ENCODE results near the gene DKKL1. TPM values are rescaled to one million over a fixed set of nuclear protein-coding genes. Genes with fewer than 3 reads are reported as not detected.

The DKKL1 gene
- total and polyA plus RNA-seq, 2 experiments from 2014 or later = 0.76 to 2.9 TPM

DNA sequence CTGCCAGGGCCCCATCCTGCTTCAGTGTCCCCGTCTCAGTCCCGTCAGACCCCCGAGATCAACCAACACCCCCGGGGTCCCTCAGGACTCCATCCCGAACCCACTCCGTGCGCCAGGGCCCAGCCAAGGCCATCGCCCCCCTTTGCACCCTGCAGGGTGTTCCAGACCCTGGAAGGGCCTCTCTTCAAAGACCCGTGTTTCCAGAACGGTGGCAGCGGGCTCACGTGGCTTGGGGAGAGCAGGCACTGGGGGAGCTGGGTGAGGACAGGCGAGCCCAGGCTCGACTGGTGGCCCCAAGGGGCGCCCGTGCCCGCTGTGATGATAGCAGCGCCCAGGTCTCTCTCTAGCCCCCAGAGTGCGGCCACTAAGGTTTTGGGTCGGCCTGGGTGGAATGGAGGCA lies 25.7 kb downstream of the DKKL1 start:
- Mint-ChIP-seq H3K9me3 (0 out of 3 replicates have a peak, but pooled peaks cover 2% of the 10 kb centered on the region), H3K4me1 (peaks cover 9% of the 10 kb centered on the region), H3K4me3 (no peak overlapping the region)

More for the DNA sequence above, 25.7 kb downstream of the DKKL1 start:
- H2AFZ ChIP-seq = no peak overlapping the region; the same call in 1 of the 2 replicates
- H3K4me2 ChIP-seq = no peak overlapping the region
- DNase-seq (ENCODE audit: low spot score) (no peak), ATAC-seq (no peak)
- H3K4me3 ChIP-seq = no peak overlapping the region
- 0 out of 2 replicates have a peak, but pooled peaks cover 3% of the 10 kb centered on the region for H3F3A ChIP-seq (replicated peaks; ENCODE audit: low read depth)
- H3K36me3 Mint-ChIP-seq (ENCODE audit: low read depth) = no peaks in the 10 kb centered on the region; the same call in 2 of the 3 replicates
- H3K27ac Mint-ChIP-seq = no peak overlapping the region
- no peak for TF ChIP-seq ZNF114 (CRISPR knock-in tag; IDR thresholded peaks at IDR 0.05)
- no peak for TF ChIP-seq ZNF331 (CRISPR knock-in tag; IDR thresholded peaks at IDR 0.05; ENCODE audit: low read depth)
- TF ChIP-seq CREB1 (CRISPR knock-in tag; IDR thresholded peaks at IDR 0.05; ENCODE audit: low read depth) = no peak
- TF ChIP-seq, protein P1, sequence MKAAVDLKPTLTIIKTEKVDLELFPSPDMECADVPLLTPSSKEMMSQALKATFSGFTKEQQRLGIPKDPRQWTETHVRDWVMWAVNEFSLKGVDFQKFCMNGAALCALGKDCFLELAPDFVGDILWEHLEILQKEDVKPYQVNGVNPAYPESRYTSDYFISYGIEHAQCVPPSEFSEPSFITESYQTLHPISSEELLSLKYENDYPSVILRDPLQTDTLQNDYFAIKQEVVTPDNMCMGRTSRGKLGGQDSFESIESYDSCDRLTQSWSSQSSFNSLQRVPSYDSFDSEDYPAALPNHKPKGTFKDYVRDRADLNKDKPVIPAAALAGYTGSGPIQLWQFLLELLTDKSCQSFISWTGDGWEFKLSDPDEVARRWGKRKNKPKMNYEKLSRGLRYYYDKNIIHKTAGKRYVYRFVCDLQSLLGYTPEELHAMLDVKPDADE (IDR thresholded peaks at IDR 0.05) = no peak
- TF ChIP-seq, protein P2, sequence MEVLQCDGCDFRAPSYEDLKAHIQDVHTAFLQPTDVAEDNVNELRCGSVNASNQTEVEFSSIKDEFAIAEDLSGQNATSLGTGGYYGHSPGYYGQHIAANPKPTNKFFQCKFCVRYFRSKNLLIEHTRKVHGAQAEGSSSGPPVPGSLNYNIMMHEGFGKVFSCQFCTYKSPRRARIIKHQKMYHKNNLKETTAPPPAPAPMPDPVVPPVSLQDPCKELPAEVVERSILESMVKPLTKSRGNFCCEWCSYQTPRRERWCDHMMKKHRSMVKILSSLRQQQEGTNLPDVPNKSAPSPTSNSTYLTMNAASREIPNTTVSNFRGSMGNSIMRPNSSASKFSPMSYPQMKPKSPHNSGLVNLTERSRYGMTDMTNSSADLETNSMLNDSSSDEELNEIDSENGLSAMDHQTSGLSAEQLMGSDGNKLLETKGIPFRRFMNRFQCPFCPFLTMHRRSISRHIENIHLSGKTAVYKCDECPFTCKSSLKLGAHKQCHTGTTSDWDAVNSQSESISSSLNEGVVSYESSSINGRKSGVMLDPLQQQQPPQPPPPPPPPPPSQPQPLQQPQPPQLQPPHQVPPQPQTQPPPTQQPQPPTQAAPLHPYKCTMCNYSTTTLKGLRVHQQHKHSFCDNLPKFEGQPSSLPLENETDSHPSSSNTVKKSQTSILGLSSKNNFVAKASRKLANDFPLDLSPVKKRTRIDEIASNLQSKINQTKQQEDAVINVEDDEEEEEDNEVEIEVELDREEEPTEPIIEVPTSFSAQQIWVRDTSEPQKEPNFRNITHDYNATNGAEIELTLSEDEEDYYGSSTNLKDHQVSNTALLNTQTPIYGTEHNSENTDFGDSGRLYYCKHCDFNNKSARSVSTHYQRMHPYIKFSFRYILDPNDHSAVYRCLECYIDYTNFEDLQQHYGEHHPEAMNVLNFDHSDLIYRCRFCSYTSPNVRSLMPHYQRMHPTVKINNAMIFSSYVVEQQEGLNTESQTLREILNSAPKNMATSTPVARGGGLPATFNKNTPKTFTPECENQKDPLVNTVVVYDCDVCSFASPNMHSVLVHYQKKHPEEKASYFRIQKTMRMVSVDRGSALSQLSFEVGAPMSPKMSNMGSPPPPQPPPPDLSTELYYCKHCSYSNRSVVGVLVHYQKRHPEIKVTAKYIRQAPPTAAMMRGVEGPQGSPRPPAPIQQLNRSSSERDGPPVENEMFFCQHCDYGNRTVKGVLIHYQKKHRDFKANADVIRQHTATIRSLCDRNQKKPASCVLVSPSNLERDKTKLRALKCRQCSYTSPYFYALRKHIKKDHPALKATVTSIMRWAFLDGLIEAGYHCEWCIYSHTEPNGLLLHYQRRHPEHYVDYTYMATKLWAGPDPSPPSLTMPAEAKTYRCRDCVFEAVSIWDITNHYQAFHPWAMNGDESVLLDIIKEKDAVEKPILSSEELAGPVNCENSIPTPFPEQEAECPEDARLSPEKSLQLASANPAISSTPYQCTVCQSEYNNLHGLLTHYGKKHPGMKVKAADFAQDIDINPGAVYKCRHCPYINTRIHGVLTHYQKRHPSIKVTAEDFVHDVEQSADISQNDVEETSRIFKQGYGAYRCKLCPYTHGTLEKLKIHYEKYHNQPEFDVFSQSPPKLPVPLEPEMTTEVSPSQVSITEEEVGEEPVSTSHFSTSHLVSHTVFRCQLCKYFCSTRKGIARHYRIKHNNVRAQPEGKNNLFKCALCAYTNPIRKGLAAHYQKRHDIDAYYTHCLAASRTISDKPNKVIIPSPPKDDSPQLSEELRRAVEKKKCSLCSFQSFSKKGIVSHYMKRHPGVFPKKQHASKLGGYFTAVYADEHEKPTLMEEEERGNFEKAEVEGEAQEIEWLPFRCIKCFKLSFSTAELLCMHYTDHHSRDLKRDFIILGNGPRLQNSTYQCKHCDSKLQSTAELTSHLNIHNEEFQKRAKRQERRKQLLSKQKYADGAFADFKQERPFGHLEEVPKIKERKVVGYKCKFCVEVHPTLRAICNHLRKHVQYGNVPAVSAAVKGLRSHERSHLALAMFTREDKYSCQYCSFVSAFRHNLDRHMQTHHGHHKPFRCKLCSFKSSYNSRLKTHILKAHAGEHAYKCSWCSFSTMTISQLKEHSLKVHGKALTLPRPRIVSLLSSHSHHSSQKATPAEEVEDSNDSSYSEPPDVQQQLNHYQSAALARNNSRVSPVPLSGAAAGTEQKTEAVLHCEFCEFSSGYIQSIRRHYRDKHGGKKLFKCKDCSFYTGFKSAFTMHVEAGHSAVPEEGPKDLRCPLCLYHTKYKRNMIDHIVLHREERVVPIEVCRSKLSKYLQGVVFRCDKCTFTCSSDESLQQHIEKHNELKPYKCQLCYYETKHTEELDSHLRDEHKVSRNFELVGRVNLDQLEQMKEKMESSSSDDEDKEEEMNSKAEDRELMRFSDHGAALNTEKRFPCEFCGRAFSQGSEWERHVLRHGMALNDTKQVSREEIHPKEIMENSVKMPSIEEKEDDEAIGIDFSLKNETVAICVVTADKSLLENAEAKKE (CRISPR knock-in tag; IDR thresholded peaks at IDR 0.05) = no peak
- no peak for TF ChIP-seq REST (IDR thresholded peaks at IDR 0.05; ENCODE audit: unreplicated experiment)
- TF ChIP-seq STAT1 (IDR thresholded peaks at IDR 0.05; ENCODE audit: unreplicated experiment) = no peak
- TF ChIP-seq EZH2phosphoT487 (IDR thresholded peaks at IDR 0.05; ENCODE audit: unreplicated experiment) = no peak
- no peak for TF ChIP-seq EZH2 (IDR thresholded peaks at IDR 0.05; ENCODE audit: low read depth, unreplicated experiment)
- TF ChIP-seq, protein P3, sequence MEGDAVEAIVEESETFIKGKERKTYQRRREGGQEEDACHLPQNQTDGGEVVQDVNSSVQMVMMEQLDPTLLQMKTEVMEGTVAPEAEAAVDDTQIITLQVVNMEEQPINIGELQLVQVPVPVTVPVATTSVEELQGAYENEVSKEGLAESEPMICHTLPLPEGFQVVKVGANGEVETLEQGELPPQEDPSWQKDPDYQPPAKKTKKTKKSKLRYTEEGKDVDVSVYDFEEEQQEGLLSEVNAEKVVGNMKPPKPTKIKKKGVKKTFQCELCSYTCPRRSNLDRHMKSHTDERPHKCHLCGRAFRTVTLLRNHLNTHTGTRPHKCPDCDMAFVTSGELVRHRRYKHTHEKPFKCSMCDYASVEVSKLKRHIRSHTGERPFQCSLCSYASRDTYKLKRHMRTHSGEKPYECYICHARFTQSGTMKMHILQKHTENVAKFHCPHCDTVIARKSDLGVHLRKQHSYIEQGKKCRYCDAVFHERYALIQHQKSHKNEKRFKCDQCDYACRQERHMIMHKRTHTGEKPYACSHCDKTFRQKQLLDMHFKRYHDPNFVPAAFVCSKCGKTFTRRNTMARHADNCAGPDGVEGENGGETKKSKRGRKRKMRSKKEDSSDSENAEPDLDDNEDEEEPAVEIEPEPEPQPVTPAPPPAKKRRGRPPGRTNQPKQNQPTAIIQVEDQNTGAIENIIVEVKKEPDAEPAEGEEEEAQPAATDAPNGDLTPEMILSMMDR (conservative IDR thresholded peaks at IDR 0.05; ENCODE audit: low read depth in 2 of 2) = no peak
- no peak for TF ChIP-seq POLR2AphosphoS5 (IDR thresholded peaks at IDR 0.05; ENCODE audit: low read depth)
- H3K9me2 ChIP-seq (ENCODE audit: insufficient read depth) = no peaks in the 10 kb centered on the region
- peaks cover 19% of the 10 kb centered on the region for H3K27me3 Mint-ChIP-seq (ENCODE audit: insufficient read depth, low read depth, poor library complexity)
- H3K79me2 ChIP-seq (replicated peaks; ENCODE audit: insufficient read depth) = no peaks in the 10 kb centered on the region
- H3K4me1 ChIP-seq (ENCODE audit: insufficient read depth) = no peaks in the 10 kb centered on the region
- no peak overlapping the region for H3K27ac ChIP-seq (ENCODE audit: low read depth)
- H4K20me1 ChIP-seq (replicated peaks; ENCODE audit: insufficient read depth) = no peaks in the 10 kb centered on the region
- H3K27me3 ChIP-seq (ENCODE audit: insufficient read depth) = no peaks in the 10 kb centered on the region
- no peaks in the 10 kb centered on the region for H3K36me3 ChIP-seq (ENCODE audit: insufficient read depth)

Measured in GM23338 (cell line).